HG03558 (cell line): ENCODE measurements around the gene AREG.
"Not testable (repeated sequence)": the region's sequence is repeated elsewhere in the genome, so short reads cannot be mapped to it uniquely, and the experiment has no call there.

Experiments
- ATAC-seq: cut with Tn5 transposase; IDR thresholded peaks from one replicate; pipeline ENCODE4 v1.9.1; 2021; ENCODE audit warnings: moderate number of reproducible peaks; ENCODE audit not compliant: unreplicated experiment; ENCODE audit errors: extremely low read depth

Gene AREG, protein sequence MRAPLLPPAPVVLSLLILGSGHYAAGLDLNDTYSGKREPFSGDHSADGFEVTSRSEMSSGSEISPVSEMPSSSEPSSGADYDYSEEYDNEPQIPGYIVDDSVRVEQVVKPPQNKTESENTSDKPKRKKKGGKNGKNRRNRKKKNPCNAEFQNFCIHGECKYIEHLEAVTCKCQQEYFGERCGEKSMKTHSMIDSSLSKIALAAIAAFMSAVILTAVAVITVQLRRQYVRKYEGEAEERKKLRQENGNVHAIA

DNA sequence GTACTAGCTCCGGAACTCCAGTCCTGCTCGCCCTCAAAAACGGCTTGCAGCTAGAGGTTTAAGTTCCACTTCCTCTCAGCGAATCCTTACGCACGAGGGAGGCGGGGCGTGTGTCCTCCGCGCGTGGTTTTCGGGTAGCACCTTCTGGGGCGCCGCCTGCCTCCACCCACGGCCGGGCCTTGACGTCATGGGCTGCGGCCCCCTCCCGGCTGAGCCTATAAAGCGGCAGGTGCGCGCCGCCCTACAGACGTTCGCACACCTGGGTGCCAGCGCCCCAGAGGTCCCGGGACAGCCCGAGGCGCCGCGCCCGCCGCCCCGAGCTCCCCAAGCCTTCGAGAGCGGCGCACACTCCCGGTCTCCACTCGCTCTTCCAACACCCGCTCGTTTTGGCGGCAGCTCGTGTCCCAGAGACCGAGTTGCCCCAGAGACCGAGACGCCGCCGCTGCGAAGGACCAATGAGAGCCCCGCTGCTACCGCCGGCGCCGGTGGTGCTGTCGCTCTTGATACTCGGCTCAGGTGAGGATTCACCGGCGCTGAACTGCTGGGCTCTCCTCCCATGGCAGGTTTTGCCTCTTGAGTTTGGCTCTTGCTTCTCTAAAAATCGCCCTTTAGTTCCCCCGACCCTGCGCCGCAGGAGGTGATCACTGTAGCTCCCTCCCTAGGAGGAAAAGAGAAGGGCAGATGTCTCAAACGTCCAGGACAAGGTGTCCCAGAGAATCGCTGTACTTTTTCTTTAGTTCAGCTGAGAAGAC lies at the start of gene AREG:
TSS of gene AREG (plus strand) at position 246 of the 752 bp plus-strand sequence. CDS start at position 456, 210 bp downstream.
- peak; percentile 48 for ATAC-seq

DNA sequence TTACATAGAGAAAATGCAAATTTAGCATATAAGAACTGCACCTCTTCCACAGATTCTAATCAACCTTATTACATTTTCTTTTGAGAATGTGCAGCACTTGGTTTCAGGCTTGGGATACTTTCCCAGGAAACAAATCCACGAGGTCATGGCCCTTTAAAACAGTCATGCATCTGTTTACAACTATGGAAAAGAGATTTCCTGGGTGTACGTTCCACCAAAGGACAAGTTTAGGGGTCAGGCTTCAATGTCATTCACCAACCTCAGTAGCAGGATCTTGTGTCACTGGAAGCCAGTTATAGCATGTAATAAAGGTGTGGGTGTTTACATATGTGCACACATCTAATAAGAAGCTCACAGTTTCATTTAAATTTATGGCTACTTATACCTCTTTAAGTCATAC lies 49.3 kb upstream of the AREG start:
- no peak for ATAC-seq

DNA sequence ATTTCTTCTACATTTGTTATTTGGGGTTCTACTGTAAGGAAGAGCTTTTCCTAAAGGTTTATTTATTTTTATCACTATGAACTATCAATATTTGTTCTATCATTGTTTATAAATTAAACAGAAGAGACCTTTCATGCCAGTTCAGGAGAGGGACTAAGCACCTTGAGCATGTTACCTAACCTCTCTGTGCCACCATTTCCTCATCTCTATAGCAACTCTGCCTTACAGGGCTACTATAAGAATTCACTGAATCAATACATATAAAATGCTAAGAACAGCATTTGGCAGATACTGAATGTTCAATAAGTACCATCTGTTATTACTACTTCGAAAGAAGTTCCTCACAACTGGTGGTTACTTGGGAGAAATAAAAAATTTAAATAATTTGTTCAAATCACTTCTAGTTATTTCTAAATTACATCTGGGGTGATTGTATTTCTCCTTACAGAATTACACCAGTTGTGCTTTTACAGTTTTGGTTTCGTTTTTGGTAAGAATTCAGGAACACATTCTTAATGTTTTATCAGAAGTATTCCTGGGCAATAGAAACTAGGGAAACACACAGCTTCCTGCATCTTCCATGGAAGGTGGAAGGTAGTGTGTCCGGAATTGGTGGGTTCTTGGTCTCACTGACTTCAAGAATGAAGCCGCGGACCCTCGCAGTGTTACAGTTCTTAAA lies 47.0 kb upstream of the AREG start:
- ATAC-seq: no peak

DNA sequence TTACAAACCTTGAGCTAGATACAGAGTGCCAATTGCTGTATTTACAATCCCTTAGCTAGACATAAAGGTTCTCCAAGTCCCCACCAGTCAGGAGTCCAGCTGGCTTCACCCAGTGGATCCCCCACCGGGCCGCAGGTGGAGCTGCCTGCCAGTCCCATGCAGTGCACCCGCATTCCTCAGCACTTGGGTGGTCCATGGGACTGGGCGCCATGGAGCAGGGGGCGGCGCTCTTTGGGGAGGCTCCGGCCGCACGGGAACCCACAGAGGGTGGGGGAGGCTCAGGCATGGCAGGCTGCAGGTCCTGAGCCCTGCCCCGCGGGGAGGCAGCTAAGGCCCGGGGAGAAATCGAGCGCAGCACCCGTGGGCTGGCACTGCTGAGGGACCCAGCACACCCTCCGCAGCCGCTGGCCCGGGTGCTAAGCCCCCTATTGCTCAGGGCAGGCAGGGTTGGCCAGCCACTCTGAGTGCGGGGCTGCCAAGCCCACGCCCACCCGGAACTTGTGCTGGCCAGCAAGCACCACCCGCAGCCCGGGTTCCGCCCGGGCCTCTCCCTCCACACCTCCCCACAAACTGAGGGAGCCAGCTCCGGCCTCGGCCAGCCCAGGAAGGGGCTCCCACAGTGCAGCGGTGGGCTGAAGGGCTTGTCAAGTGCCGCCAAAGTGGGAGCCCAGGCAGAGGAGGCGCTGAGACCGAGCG lies 45.9 kb upstream of the AREG start:
- not testable (repeated sequence) for ATAC-seq

DNA sequence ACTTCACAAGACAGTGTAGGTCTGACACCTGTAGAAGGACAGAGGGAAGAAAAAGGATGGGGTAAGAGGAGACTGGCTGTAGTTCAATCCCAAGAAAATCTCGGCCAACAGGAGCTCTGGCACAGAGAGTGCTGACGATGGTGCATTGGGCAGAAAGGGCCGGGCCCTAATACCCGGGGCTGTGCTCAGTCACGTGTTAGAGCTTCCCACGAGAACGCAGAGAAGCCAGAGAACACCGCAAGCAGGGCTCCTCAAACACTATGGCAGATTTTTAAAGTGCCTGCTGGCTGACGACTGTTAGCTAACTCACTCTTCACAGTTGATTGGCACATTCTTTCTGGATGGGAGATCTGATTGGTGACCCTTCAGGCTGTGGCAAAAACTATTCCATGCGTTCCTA lies 44.5 kb upstream of the AREG start:
- ATAC-seq: no peak

DNA sequence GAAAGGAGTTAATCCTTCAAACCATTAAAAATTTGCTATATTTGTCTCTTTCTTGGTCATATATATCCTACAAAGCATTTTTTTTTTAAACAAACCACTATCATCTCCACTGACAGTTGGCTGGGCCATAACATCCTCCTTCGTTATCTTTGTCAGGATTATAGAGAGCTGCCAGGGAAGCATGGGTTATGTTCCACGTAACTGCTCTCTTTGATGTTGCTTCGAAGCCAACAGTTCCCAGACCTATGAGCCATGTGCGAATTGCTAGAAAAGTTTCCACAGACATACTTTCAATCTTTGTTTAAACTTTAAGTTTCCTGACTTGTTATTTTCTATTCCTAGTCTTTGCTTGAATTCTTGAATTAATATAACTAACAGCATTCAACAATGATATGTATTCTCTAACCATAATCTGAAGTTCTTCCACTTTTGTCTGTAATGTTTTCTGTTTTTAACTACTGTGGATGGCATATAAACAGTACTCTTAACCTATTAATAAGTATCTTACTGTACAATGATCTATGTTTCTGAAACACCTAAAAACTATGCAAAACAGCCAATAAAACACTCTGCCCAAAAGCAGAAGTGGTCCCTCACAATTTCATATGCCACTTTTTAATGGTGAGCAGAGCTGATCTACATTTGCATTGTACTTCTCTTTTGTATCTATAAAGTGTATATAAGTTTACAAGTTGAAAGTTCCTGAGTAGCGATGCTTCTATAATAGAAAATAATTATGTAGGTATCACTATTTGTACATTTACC lies 42.1 kb upstream of the AREG start:
- peak; percentile 95 for ATAC-seq

DNA sequence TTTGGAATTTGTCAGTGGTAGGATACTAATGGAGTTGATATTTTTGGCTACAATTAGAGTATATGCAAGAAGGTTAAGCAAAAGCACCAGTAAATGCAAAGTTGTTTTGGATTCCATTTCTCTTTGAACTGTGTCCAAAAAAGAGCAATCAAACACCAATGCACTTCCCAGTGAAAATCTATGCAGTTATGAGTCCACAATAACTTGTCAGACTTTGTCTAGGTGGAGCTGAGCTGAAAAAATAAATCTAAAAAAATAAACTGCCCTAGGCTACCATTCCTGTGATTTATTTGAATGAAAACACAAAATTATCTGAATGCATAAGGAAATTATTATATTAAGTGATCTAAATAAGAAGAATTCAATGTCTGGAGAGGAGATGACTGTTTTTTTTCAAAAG lies 37.0 kb upstream of the AREG start:
- ATAC-seq: no peak

DNA sequence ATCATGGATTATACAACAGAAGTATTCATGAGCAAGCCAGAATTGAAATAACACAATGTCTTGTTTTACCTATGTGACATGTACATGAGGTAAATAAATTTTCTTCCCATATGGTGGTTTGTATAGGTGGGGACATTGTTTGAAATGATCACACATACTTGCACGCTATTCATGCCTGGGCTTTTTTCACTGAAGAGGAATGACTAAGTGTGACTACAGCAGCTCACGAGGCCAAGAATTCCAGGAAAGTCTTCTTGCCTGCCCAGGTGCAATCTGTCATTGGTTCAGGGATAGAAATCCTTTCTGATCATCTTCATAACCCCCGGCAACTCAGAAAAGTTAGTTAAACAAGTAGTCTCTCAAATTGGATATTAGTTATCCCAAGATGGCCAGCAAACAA lies 36.3 kb upstream of the AREG start:
- no peak for ATAC-seq

DNA sequence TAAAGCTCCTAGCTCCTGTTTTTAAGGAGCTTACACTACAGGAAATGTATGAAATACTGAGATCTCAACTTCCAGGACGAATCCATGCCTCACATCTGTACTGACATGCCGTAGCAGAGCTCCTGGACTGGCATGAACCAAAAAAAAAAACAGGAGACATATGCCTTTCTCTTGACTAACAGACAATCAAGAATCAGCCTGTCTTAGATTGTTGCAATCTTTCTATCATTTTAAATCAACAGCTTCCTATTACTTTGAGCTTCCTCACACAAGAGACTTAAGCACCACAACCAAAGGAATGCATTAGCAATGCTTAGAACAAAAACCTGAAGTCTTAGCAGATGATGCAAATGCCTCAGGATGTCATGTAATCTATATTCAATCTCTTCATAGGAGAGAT lies 34.7 kb upstream of the AREG start:
- ATAC-seq: no peak

DNA sequence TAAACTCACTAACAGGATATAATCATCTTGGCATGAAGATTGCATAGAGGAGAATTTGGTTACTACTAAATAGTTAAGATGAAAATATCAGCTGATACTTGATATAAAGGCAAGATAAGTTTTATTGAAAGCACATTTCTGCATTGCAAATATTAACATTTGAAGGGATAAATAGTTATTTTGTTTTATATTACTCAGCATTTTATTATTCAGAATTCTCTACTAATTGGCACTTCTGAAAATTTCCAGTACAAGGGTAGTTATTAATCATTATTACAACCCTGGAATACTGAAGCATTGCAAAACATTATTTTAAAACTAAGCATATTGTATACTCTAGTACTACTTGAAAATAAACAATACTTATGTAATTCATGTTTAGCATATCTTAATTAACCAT lies 32.7 kb upstream of the AREG start:
- ATAC-seq: no peak

DNA sequence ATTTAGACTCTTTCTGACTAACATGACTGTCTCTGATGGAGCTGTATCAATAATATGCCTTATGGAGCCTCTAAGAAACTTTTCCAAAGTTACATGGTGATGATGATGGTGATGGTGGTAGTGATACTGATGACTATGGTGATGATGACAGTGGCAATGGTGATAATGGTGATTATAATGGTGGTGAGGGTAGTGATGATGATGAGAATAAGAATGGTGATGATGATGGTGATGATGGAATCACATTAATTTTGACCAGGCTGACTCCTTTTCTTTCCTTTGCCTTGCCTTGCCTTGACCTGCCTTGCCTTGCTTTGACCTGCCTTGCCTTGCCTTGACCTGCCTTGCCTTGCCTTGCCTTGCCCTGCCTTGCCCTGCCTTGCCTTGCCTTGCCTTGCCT lies 31.7 kb upstream of the AREG start:
- ATAC-seq: no peak

DNA sequence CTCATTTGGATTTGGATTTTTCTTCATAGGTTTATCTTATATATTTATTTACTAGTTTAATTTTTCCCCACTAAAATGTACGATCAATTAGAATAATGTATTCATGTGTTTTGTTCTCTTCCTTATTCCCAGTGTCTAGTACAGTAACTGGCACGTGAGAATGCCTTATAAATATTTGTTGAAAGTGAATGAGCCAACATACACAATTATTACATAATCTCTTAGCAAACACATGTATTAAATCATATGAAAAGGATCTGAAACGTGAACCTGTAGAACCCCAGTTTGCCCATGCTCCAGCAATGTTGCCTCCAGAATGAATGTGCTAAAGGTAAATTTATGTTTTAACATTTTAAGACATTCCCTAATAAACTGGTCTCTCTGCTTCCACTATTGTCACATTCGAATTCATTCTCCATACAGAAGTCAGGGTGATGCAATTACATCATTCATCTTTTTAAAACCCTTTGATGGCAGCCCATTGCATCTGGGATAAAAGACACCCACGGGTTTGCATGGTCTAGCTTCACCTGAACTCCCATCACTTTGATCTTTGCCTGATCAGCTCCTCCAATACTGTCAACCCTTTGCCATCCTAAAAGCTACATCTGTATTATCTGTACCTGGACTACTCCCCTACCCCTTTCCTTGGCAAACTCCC lies 30.7 kb upstream of the AREG start:
- no peak for ATAC-seq

DNA sequence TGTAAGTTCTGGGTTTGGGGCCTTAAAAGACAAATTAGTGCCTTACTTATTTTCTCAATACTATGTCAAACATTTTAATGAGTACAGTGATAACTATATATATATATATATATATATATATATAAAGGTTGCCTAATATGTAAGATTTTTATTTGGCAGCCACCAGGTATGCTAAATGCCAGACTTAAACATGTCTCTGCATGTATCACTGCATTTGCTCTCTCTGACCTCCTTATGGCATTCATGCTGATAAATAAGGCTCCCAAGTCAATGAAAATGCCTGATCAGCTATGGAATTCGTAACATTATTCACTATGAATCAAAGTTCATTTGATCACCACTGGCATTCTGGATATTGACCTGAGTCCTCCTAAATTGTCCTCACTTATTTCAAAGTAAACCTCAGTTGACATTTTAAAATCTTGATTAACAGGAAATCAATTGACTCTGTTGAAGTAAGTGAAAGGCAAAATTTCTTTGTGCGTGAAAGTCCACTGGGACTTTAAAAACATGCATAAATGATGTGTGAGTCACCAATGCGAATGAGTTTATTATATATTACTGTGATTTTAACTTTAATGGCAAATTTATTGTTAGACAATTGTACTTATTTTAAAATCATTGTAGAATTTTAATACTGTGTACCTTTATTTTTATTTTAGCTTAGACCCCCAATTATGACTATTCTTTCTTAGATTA lies 29.2 kb upstream of the AREG start:
- ATAC-seq: no peak

DNA sequence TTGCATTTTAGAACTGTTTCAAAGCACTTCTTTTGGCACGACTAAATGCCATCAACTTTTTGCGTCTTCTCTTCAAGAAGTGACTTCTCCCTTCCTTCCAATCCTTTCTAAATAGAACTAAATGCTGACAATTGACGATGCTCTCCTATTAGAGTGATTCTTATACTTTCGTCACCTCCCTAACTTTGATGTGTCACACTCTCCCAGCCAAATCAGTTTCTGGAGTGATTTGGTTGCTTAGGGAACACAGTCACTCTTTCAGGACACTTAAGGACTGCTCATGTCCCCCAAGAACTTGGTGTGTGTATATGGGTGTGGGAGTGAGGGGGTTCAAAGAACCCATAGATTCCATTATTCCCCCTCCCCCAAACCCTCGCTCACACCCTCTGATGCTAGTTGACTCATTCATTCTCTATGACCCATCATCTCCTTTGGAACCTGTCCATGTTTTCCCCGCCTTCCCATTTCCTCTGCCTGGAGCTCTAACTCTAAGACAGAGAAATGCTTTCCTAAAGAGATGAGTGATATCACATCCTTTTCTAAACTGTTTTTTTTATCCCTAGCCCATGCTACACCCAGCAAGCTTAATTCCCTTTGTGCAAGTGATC lies 26.8 kb upstream of the AREG start:
- no peak for ATAC-seq

DNA sequence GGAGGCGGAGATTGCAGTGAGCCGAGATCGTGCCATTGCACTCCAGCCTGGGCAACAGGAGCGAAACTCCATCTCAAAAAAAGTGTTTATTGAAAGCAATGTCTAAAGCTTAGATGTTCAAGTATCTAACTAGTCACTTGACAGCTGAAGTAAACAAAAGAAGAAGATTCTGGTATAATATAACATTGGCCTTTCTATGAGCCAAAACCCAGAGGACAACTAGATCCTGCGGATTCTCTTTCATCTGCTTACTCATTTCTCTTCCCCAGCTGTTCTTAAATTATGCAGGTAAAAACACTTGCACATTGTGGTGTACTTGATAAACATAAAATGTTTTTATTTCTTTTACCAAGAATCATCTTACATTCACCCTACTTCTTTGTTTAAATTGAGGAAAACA lies 24.1 kb upstream of the AREG start:
- ATAC-seq: no peak

DNA sequence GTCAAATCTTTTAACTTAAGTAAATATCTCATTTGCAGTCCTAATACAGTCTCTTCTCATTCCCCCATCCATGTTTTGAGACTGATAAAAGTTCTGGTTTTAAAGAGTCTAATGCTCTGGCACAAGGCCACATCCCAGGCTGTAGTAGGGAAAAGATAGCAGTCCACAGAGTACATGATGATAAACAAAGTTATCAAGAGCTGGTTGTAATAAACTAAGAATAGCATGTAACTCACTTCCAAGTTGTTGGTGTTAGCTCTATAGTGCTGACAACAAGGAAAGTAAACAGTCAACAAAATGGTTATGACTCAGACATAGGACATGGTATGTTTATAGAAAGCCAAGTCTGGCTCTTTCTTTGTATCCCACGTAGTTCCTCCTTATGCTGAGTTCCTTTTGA lies 21.8 kb upstream of the AREG start:
- ATAC-seq: no peak

DNA sequence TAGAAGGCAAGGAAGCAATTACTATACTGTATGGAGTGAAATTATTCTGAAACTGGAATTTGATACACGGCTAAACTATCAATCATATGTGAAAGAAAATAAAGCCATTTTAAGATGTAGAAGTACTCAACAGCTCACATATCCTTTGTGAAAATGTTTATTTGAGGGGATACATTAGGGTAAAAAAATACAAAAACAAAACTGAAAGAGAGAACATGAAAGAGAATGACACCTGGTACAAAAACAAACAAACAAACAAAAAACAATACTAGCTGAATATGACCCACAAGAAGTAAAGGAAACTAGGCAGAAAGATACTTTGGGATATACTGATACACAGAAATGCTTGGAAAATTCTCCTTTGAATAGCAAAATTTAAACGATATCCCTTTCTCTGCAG lies 20.8 kb upstream of the AREG start:
- no peak for ATAC-seq

DNA sequence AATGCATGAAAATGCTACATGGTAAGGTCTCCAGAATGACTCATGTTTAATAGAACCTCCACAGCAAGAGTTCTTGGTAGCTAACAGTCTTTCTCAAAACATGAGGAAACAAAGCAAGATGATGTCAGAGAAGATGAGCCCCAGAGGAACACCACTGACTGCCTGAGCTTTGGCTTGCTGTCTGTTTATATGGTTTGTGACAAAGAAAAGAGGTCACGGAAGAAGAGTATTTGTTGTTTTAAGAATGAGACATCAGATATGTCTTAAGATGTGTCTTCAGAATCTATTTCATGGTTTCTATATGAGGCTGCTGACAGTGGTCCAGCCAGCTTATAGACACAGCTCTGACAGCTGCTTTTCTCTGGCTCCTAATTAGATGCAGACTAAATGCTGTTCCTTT lies 18.8 kb upstream of the AREG start:
- no peak for ATAC-seq

DNA sequence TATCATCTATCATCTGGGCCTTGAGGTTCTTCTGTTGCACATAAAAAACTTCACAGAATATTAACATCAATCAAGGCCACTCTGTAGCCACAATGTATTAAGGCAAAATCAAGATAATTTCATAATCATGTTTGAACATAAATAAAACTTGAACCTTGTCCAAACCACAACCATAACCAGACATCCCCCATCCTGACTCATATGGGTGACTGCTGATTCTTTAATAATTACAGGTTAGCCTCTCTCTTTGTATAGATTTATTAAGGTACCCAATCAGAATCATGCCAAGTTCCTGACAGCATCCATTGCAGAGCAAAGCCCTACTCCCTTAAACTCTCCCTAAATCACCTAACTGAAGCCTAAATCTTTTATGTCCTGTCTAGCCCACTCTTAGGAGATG lies 16.7 kb upstream of the AREG start:
- no peak for ATAC-seq
